NCI-H2081 treated with DMSO at 0.1 percent for 48 hours (cell line): ENCODE measurements around the gene FHAD1.
A peak's percentile ranks its signal among the peaks of the same experiment; 100 is the strongest.

ENCODE experiments used
- DNase-seq: peaks from one replicate; lab custom pipeline; 2025; lab: John Stamatoyannopoulos, UW

Gene FHAD1

DNA sequence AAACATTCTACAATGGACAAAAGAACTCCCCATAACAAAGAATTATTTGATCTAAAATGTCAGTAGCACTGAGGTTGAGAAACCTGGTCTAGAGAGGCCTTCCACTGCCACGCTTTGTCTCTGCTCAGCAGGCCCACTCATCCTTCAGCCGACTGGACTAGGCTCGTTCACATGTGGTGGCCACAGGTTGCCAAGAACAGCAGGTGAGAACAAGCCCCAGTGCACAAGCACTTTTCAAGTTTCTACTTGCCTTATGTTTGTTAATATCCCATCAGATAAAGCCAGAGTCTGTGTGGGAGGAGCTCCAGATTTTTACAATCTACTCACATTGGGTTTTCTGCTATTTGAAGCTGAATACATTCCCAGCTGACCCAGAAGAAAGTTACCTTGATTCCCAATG is 153.6 kb downstream of the FHAD1 start:
- no peak for DNase-seq

- no peak for DNase-seq
These were observed 154.5 kb downstream of the FHAD1 start for GRCh38 chr1:15401391-15402055.

- DNase-seq = no peak
These were observed 155.9 kb downstream of the FHAD1 start for GRCh38 chr1:15402809-15403450.

DNA sequence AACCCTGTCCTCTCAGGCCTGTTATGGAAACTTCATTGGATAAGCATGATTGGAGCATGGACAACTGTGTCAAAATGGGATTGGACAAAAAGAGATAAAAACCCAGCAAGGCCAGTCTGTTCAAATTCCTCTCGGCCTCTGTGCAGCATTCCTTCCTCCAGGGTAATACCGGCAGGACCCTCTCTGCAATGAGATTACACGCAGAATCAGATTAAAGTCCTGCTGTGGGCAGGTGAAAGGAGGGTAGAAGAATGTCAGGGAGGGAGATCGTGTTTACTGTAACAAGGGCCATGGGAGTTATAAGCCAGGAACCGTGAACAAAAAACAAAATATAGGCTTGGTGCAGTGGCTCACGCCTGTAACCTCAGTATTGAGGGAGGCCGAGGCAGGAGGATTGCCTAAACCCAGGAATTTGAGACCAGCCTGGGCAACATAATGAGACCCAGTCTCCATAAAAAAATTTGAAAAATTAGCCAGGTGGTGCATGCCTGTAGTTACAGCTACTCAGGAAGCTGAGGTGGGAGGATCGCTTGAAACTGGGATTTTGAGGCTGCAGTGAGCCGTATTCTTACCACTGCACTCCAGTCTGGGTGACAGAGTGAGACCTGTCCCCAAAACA is 157.0 kb downstream of the FHAD1 start:
- no peak for DNase-seq

GRCh38 chr1:15405106-15405850 is 158.3 kb downstream of the FHAD1 start:
- no peak for DNase-seq

- DNase-seq = no peak
These were observed 159.9 kb downstream of the FHAD1 start for GRCh38 chr1:15406614-15407559.

DNA sequence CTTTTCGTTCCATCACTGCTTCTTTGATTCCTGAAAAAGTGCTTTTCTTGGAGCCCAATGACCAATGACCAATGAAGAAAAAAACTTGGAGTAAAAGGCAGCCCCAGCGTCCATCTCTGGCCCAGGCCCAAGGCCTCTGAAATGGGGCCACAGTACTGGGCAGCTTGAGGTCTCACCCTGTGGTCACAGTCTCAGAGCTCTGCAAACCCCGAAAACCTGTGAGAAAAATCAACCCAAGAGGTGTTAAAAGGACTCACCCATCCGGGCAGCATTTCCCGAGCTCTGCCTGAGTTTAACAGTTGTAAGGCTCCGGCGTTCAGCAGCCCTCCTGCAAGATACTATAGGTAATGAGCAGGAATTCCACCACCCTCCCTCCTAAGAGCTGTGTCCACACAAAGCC is 160.6 kb downstream of the FHAD1 start:
- no peak for DNase-seq

- DNase-seq = no peak
These were observed 161.9 kb downstream of the FHAD1 start for GRCh38 chr1:15408890-15409387.

DNA sequence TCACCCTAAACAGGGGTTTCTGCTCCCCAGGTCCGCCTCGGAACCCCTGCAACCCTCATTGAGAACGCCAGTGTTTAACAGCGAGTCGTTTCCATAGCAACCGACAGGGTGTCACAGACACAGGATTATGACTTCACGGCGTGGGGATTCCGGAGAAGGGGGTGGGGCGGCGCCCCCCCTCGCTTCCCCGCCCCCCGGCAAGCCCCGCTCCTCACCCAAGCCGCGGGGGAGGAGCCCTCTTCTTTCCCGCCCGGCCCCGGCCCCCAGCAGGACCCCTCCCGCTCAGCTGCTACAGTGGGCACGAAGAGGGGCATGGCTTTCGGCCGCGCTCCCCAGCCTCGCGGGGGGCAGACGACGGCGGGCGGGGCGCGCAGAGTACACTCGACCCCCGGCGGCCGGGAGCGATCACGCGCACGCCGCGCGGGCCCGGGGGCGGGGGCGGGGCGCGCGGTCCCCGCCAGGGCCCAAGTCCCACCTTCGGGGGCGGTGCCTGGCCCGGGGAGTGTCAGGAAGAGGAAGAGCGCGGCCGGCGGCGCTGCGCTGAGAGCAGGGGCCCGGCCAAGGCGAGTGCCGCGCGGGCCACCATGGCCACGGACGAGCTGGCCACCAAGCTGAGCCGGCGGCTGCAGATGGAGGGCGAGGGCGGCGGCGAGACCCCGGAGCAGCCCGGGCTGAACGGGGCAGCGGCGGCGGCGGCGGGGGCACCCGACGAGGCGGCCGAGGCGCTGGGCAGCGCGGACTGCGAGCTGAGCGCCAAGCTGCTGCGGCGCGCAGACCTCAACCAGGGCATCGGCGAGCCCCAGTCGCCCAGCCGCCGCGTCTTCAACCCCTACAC is 162.6 kb downstream of the FHAD1 start, which contains the start of gene EFHD2:
Gene EFHD2, plus strand, starts transcription at position 501 of the 835 bp plus-strand sequence. Its CDS starts 84 bp downstream, at position 585.
- DNase-seq = peak; percentile 2

- DNase-seq = no peak
These were observed 163.3 kb downstream of the FHAD1 start for GRCh38 chr1:15410223-15410883.

DNA sequence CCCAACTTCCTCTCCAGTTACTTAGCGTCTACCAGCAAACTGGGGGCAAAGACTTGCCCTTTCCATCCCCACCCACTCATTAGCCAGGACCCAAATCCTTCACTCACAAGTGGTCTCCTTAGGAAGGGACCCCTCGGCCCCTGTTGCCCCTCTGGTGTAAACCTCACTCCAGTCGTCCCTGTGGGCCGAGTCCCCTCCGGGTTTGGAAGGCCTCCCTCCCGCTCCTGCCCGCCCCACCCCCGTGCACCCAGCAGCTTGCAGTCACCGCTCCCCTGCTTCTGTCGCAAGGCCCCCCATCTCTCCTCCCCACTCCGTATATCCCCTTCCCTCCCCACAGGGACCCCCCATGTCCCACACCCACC is 163.8 kb downstream of the FHAD1 start:
- no peak for DNase-seq

DNA sequence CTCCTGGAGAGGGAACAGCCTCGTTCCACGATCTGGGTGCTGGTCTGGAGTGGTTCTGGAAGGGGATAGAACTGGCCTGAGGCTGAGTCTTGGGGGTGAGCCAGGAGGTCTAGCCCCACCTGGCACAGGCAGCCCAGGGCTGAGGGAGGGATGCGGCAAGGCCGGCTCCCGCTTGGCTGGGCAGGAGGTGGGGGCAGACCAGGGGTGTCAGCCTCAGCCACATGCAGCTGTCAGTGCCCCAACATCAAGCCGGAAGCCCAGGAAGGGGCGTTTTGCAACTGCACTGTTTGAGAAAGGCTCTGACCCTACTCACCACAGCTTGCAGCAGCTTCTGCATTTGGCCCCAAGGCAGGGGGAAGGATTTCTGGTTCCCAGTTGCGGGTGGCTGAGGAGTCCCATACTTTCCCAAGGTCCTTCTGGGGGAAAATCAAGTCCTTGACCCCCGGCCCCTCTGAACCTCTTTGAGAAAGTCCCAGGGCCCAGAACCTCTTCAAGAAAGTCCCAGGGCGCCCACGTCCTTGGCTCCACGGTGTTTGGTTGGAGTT is 164.6 kb downstream of the FHAD1 start:
- no peak for DNase-seq

DNA sequence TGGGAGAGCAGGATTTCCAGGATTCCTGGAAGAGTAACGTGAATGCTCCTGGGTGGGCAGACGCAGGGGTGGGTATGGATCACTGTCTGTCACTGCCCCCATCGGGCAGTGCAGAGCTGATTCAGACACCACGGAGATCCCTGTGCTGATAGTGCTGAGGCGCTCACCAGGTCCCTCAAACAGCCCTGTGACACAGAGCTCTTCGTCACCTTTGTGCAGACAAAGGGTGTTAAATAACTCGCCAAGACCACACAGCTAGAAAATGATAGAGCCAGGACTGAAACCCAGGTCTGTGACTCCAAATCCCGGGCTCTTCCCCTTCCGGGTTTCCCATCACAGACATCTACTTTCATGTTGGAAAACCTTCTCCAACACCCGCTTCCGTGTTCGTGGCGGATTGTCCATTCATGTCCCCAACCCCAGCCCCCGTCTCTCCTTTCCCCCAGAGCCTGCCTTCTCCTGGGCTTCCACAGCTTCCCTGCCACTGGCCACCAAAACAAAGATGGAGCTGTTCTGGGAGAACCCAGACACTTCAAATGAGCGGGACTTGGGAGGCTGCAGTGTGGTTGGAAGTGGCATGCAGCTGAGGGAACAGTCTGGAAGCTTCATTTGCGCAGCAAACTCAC is 165.3 kb downstream of the FHAD1 start:
- no peak for DNase-seq

- DNase-seq = no peak
These were observed 165.8 kb downstream of the FHAD1 start for GRCh38 chr1:15412843-15413242.

- no peak for DNase-seq
These were observed 166.8 kb downstream of the FHAD1 start for GRCh38 chr1:15413563-15414444.

DNA sequence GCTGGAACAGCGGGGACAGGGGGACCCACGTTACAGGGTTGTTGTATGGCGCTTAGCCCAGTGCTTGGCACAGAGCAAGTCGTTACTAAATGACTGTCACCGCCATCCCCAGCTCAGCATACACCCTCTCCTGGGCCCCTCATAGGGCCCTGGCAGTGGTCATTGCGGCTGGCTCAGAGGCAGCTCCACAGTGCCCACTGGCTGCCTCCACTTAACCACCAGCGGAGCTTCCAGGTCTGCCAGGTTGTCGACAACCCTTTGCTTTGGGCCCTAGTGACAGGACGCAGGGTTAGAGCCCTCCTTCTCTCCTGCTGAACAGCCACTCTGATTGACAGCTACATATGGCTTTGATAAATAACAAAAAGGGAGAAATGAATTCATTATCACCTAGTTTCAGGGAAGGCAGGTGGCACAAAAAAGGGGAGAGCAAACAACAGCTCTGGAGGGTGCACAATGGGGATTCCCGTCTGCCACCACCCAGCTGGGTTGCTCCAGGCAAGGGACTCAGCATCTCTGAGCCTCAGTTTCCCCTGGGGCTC is 167.5 kb downstream of the FHAD1 start:
- no peak for DNase-seq

- no peak for DNase-seq
These were observed 170.3 kb downstream of the FHAD1 start for GRCh38 chr1:15417059-15417934.
